GM23338 (cell line): ENCODE data around the gene SLC39A5. TPM values are rescaled to one million over a fixed set of nuclear protein-coding genes. Genes with fewer than 3 reads are reported as not detected.
A peak's percentile ranks its signal among the peaks of the same experiment; 100 is the strongest.

Experiments used
- ATAC-seq: fragments of 200-7000 bp; cut with Tn5 transposase; 3 replicates; pipeline ENCODE4 v1.9.1; 2020
- DNase-seq: peaks from one replicate; pipeline ENCODE4 v3.0.0-alpha.2; 2015; ENCODE audit warnings: low spot score
- H2AFZ ChIP-seq: fragments of 200-600 bp; sonication (generic); 2 replicates; pipeline ENCODE4 v1.8.0; 2016; ENCODE audit warnings: antibody characterized with exemption, mild to moderate bottlenecking, moderate library complexity
- H3F3A ChIP-seq: fragments of 200-600 bp; sonication (generic); replicated peaks from 2 replicates; pipeline ENCODE4 v1.8.0; 2017; ENCODE audit warnings: antibody characterized with exemption, mixed run types, low read depth
- H3K27ac ChIP-seq: fragments of 200-600 bp; sonication (generic); 2 replicates; pipeline ENCODE4 v1.6.1; 2016; ENCODE audit warnings: low read depth
- H3K27me3 ChIP-seq: fragments of 200-600 bp; sonication (generic); 2 replicates; pipeline ENCODE4 v1.8.0; 2016; ENCODE audit warnings: mild to moderate bottlenecking, mixed run types, moderate library complexity; ENCODE audit not compliant: insufficient read depth
- H3K36me3 ChIP-seq: fragments of 200-600 bp; sonication (generic); 2 replicates; pipeline ENCODE4 v1.8.0; 2016; ENCODE audit warnings: mild to moderate bottlenecking; ENCODE audit not compliant: insufficient read depth
- H3K4me1 ChIP-seq: fragments of 200-600 bp; sonication (generic); 2 replicates; pipeline ENCODE4 v1.8.0; 2016; ENCODE audit warnings: mild to moderate bottlenecking, moderate library complexity; ENCODE audit not compliant: insufficient read depth
- H3K4me2 ChIP-seq: fragments of 200-600 bp; sonication (generic); 2 replicates; pipeline ENCODE4 v1.7.1; 2017; ENCODE audit warnings: mixed run types
- H3K4me3 ChIP-seq: fragments of 200-600 bp; sonication (generic); 2 replicates; pipeline ENCODE4 v1.6.1; 2016; ENCODE audit warnings: mixed run types
- H3K79me2 ChIP-seq: fragments of 200-600 bp; sonication (generic); replicated peaks from 2 replicates; pipeline ENCODE4 v1.8.0; 2017; ENCODE audit warnings: mild to moderate bottlenecking; ENCODE audit not compliant: insufficient read depth
- H3K9me2 ChIP-seq: fragments of 200-600 bp; sonication (generic); 2 replicates; pipeline ENCODE4 v1.8.0; 2017; ENCODE audit not compliant: insufficient read depth
- H4K20me1 ChIP-seq: fragments of 200-600 bp; sonication (generic); replicated peaks from 2 replicates; pipeline ENCODE4 v1.8.0; 2017; ENCODE audit warnings: mild to moderate bottlenecking; ENCODE audit not compliant: insufficient read depth
- H3K27ac Mint-ChIP-seq: 2 replicates; pipeline ENCODE4 v1.8.0; 2020; ENCODE audit warnings: inconsistent platforms, mild to moderate bottlenecking, moderate library complexity, mixed read lengths
- H3K27me3 Mint-ChIP-seq: 3 replicates; pipeline ENCODE4 v1.8.0; 2022; ENCODE audit warnings: low read depth, mild to moderate bottlenecking, moderate library complexity, mixed read lengths, inconsistent platforms; ENCODE audit not compliant: insufficient read depth, poor library complexity
- H3K36me3 Mint-ChIP-seq: 3 replicates; pipeline ENCODE4 v1.8.0; 2021; ENCODE audit warnings: low read depth, mild to moderate bottlenecking, inconsistent platforms, moderate library complexity, mixed read lengths
- H3K4me1 Mint-ChIP-seq: 3 replicates; pipeline ENCODE4 v1.8.0; 2020; ENCODE audit warnings: mild to moderate bottlenecking, inconsistent platforms, mixed read lengths
- H3K4me3 Mint-ChIP-seq: 3 replicates; pipeline ENCODE4 v1.8.0; 2021; ENCODE audit warnings: moderate library complexity, mild to moderate bottlenecking, inconsistent platforms, mixed read lengths
- H3K9me3 Mint-ChIP-seq: 3 replicates; pipeline ENCODE4 v1.8.0; 2020; ENCODE audit warnings: moderate library complexity, mild to moderate bottlenecking, inconsistent platforms, mixed read lengths
- CREB1 ChIP-seq: fragments of 250-450 bp; sonication (Bioruptor Pico); IDR thresholded peaks from 2 replicates; pipeline ENCODE4 v1.5.0; 2020; ENCODE audit warnings: low read depth, mild to moderate bottlenecking, moderate library complexity
- EZH2phosphoT487 ChIP-seq: fragments of 200-600 bp; sonication (generic); IDR thresholded peaks from one replicate; pipeline ENCODE4 v1.8.1; 2018; ENCODE audit warnings: antibody characterized with exemption; ENCODE audit not compliant: unreplicated experiment
- NANOG ChIP-seq: IDR thresholded peaks from 2 replicates; pipeline ENCODE4 v1.6.1; 2016; ENCODE audit warnings: antibody characterized with exemption, borderline replicate concordance
- POLR2AphosphoS5 ChIP-seq: IDR thresholded peaks from 2 replicates; pipeline ENCODE4 v1.6.1; 2016; ENCODE audit warnings: antibody characterized with exemption, low read depth
- STAT1 ChIP-seq: IDR thresholded peaks from one replicate; pipeline ENCODE4 v1.6.1; 2016; ENCODE audit warnings: antibody characterized with exemption; ENCODE audit not compliant: unreplicated experiment
- ZNF114 ChIP-seq: fragments of 250-450 bp; sonication (Bioruptor Pico); IDR thresholded peaks from 2 replicates; pipeline ENCODE4 v1.5.0; 2020; ENCODE audit warnings: mild to moderate bottlenecking, moderate library complexity
- ZNF331 ChIP-seq: fragments of 250-450 bp; sonication (Bioruptor Pico); IDR thresholded peaks from 2 replicates; pipeline ENCODE4 v1.5.0; 2020; ENCODE audit warnings: low read depth, mild to moderate bottlenecking, moderate library complexity
- ZNF462 ChIP-seq: fragments of 250-450 bp; sonication (Bioruptor Pico); IDR thresholded peaks from 2 replicates; pipeline ENCODE4 v1.5.0; 2020; ENCODE audit warnings: mild to moderate bottlenecking, moderate library complexity
- polyA plus RNA-seq: library from polyadenylated mRNA; unstranded; fragments of >200 nt; fragmentation: Nextera tagmentation; extraction: Ambion mirVana; gene quantifications from 2 replicates; pipeline ENCODE4 v1.2.1, GENCODE V29; 2016
- total RNA-seq: library from RNA; depleted of rRNA; stranded (reverse); fragments of >200 nt; shearing (Covaris generic); gene quantifications from 2 replicates; pipeline ENCODE4 v1.2.3, GENCODE V29; 2014
- TF ChIP-seq, protein P1 (sequence below): IDR thresholded peaks from 2 replicates; pipeline ENCODE4 v1.6.1; 2016; ENCODE audit warnings: antibody characterized with exemption
- TF ChIP-seq, protein P2 (sequence below): IDR thresholded peaks from one replicate; pipeline ENCODE4 v1.6.1; 2018; ENCODE audit warnings: antibody characterized with exemption; ENCODE audit not compliant: unreplicated experiment
- TF ChIP-seq, protein P3 (sequence below), 2 experiments: fragments of 200-600 bp in 1 of 2; sonication (generic) in 1 of 2; conservative IDR thresholded peaks; 2 replicates each; pipeline versions ENCODE4 v1.5.1 to v1.6.1; 2016 to 2017; ENCODE audit warnings: antibody characterized with exemption in 2 of 2, low read depth in 2 of 2, mild to moderate bottlenecking in 2 of 2, moderate library complexity in 1 of 2

The SLC39A5 gene
- total and polyA plus RNA-seq, 2 experiments from 2014 or later: 0.29 to 0.59 TPM

DNA sequence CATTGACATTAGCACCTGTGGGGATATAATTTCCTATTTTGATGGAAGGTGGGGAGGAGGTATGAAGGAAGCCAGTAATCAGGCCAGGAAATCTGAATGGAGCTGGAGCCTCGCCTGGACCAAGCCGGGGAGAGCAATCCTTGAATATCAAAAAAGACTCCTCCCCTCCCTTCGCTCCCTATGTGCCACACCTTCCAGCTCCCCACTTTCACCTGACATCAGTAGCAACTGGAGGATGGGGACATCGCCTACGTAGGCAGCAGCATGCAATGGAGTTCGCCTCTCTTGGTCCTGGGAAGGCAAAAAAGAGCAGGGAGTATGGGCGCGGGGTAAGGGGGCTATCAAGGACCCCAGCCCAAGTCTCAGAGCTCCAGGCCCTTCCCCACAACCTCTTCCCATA is 27.2 kb downstream of the SLC39A5 start:
- peak overlapping the region; percentile 94 for H3K4me3 Mint-ChIP-seq
- no peaks in the 10 kb centered on the region; the same call in 1 of the 3 replicates for H3K9me3 Mint-ChIP-seq
- H3K36me3 ChIP-seq: peaks cover 43% of the 10 kb centered on the region
- peak overlapping the region; percentile 99 for H3K4me2 ChIP-seq
- peaks cover 17% of the 10 kb centered on the region for H3K4me1 ChIP-seq
- H4K20me1 ChIP-seq: peaks cover 16% of the 10 kb centered on the region
- H3K79me2 ChIP-seq: peaks cover 13% of the 10 kb centered on the region; the same call in 1 of the 2 replicates
- peak overlapping the region; percentile 84; the same call in 1 of the 2 replicates for H2AFZ ChIP-seq
- TF ChIP-seq NANOG (no peak), CREB1 (CRISPR knock-in tag) (no peak), STAT1 (no peak), POLR2AphosphoS5 (no peak), ZNF462 (CRISPR knock-in tag) (no peak), ZNF331 (no peak), EZH2phosphoT487 (no peak), ZNF114 (CRISPR knock-in tag) (no peak)
- TF ChIP-seq, protein P1, sequence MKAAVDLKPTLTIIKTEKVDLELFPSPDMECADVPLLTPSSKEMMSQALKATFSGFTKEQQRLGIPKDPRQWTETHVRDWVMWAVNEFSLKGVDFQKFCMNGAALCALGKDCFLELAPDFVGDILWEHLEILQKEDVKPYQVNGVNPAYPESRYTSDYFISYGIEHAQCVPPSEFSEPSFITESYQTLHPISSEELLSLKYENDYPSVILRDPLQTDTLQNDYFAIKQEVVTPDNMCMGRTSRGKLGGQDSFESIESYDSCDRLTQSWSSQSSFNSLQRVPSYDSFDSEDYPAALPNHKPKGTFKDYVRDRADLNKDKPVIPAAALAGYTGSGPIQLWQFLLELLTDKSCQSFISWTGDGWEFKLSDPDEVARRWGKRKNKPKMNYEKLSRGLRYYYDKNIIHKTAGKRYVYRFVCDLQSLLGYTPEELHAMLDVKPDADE: no peak
- TF ChIP-seq, protein P2, sequence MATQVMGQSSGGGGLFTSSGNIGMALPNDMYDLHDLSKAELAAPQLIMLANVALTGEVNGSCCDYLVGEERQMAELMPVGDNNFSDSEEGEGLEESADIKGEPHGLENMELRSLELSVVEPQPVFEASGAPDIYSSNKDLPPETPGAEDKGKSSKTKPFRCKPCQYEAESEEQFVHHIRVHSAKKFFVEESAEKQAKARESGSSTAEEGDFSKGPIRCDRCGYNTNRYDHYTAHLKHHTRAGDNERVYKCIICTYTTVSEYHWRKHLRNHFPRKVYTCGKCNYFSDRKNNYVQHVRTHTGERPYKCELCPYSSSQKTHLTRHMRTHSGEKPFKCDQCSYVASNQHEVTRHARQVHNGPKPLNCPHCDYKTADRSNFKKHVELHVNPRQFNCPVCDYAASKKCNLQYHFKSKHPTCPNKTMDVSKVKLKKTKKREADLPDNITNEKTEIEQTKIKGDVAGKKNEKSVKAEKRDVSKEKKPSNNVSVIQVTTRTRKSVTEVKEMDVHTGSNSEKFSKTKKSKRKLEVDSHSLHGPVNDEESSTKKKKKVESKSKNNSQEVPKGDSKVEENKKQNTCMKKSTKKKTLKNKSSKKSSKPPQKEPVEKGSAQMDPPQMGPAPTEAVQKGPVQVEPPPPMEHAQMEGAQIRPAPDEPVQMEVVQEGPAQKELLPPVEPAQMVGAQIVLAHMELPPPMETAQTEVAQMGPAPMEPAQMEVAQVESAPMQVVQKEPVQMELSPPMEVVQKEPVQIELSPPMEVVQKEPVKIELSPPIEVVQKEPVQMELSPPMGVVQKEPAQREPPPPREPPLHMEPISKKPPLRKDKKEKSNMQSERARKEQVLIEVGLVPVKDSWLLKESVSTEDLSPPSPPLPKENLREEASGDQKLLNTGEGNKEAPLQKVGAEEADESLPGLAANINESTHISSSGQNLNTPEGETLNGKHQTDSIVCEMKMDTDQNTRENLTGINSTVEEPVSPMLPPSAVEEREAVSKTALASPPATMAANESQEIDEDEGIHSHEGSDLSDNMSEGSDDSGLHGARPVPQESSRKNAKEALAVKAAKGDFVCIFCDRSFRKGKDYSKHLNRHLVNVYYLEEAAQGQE: no peak
- TF ChIP-seq, protein P3, sequence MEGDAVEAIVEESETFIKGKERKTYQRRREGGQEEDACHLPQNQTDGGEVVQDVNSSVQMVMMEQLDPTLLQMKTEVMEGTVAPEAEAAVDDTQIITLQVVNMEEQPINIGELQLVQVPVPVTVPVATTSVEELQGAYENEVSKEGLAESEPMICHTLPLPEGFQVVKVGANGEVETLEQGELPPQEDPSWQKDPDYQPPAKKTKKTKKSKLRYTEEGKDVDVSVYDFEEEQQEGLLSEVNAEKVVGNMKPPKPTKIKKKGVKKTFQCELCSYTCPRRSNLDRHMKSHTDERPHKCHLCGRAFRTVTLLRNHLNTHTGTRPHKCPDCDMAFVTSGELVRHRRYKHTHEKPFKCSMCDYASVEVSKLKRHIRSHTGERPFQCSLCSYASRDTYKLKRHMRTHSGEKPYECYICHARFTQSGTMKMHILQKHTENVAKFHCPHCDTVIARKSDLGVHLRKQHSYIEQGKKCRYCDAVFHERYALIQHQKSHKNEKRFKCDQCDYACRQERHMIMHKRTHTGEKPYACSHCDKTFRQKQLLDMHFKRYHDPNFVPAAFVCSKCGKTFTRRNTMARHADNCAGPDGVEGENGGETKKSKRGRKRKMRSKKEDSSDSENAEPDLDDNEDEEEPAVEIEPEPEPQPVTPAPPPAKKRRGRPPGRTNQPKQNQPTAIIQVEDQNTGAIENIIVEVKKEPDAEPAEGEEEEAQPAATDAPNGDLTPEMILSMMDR (conservative IDR thresholded peaks at IDR 0.05; ENCODE audit: low read depth in 2 of 2): no peak
- peak; percentile 17 for ATAC-seq
- no peaks in the 10 kb centered on the region for H3K27me3 ChIP-seq
- peaks cover 18% of the 10 kb centered on the region for H3K4me1 Mint-ChIP-seq
- DNase-seq: peak; percentile 43
- peaks cover 17% of the 10 kb centered on the region for H3K27me3 Mint-ChIP-seq
- peak overlapping the region; percentile 95 for H3K4me3 ChIP-seq
- peaks cover 27% of the 10 kb centered on the region for H3F3A ChIP-seq
- H3K9me2 ChIP-seq: no peaks in the 10 kb centered on the region
- H3K27ac ChIP-seq: no peak overlapping the region; the same call in 1 of the 2 replicates
- H3K36me3 Mint-ChIP-seq: peaks cover 45% of the 10 kb centered on the region
- peak overlapping the region; percentile 29; the same call in 1 of the 2 replicates for H3K27ac Mint-ChIP-seq
